HG03354 (cell line): ENCODE results near the gene TCERG1L.

Experiments used
- ATAC-seq: cut with Tn5 transposase; IDR thresholded peaks from one replicate; pipeline ENCODE4 v1.9.1; 2021; ENCODE audit warnings: mild to moderate bottlenecking; ENCODE audit not compliant: unreplicated experiment, poor library complexity, severe bottlenecking

TCERG1L gene

GRCh38 chr10:131272897-131273451 is 38.5 kb downstream of the TCERG1L start:
- no peak for ATAC-seq

- no peak for ATAC-seq
These were observed 39.6 kb downstream of the TCERG1L start for GRCh38 chr10:131271966-131272365.

GRCh38 chr10:131271195-131271880 is 40.2 kb downstream of the TCERG1L start:
- ATAC-seq = no peak

GRCh38 chr10:131270461-131271190 is 40.9 kb downstream of the TCERG1L start:
- ATAC-seq = no peak

- ATAC-seq = no peak
These were observed 41.6 kb downstream of the TCERG1L start for GRCh38 chr10:131269776-131270460.

GRCh38 chr10:131267814-131268095 is 43.8 kb downstream of the TCERG1L start:
- no peak for ATAC-seq

- ATAC-seq = no peak
These were observed 44.3 kb downstream of the TCERG1L start for GRCh38 chr10:131266936-131267813.

- no peak for ATAC-seq
These were observed 47.3 kb downstream of the TCERG1L start for GRCh38 chr10:131264110-131264788.

- ATAC-seq = no peak
These were observed 49.5 kb downstream of the TCERG1L start for GRCh38 chr10:131261890-131262475.

- no peak for ATAC-seq
These were observed 50.9 kb downstream of the TCERG1L start for GRCh38 chr10:131260452-131261211.

GRCh38 chr10:131260031-131260430 is 51.5 kb downstream of the TCERG1L start:
- no peak for ATAC-seq

GRCh38 chr10:131259535-131259934 is 52.0 kb downstream of the TCERG1L start:
- ATAC-seq = no peak

GRCh38 chr10:131258256-131258655 is 53.3 kb downstream of the TCERG1L start:
- ATAC-seq = no peak

GRCh38 chr10:131257027-131257426 is 54.5 kb downstream of the TCERG1L start:
- ATAC-seq = no peak

GRCh38 chr10:131254859-131255252 is 56.7 kb downstream of the TCERG1L start:
- ATAC-seq = no peak

- ATAC-seq = no peak
These were observed 57.3 kb downstream of the TCERG1L start for GRCh38 chr10:131253931-131254858.

GRCh38 chr10:131252567-131253276 is 58.8 kb downstream of the TCERG1L start:
- no peak for ATAC-seq
